DND-41 (cell line): ENCODE data around the gene ANO1.
"Not testable (repeated sequence)": the region's sequence is repeated elsewhere in the genome, so short reads cannot be mapped to it uniquely, and the experiment has no call there.

Source experiments
- EZH2 ChIP-seq: IDR thresholded peaks from 3 replicates; pipeline ENCODE4 v1.6.1; 2012; ENCODE audit warnings: borderline replicate concordance, low read depth, mild to moderate bottlenecking, moderate library complexity, low read length, inconsistent platforms; ENCODE audit not compliant: severe bottlenecking
- TF ChIP-seq, protein P1 (sequence below): IDR thresholded peaks from 2 replicates; pipeline ENCODE4 v1.5.1; 2012; ENCODE audit warnings: borderline replicate concordance, low read length, moderate library complexity, mild to moderate bottlenecking; ENCODE audit not compliant: poor library complexity, severe bottlenecking; ENCODE audit errors: extremely low read depth

DNA sequence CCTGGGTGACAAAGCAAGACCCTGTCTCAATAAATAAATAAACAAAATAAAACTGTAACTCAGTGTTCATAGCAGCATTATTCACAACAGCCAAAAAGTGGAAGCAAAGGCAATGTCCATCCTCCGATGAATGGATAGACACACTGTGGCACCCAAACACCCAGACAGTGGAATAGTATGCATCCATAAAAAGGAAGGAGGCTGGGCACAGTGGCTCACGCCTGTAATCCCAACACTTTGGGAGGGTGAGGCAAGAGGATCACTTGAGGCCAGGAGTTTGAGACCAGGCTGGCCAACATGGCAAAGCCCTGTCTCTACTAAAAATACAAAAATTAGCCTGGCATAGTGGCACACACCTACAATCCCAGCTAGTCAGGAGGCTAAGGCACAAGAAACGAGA lies 122.9 kb downstream of the ANO1 start:
- TF ChIP-seq, protein P1, sequence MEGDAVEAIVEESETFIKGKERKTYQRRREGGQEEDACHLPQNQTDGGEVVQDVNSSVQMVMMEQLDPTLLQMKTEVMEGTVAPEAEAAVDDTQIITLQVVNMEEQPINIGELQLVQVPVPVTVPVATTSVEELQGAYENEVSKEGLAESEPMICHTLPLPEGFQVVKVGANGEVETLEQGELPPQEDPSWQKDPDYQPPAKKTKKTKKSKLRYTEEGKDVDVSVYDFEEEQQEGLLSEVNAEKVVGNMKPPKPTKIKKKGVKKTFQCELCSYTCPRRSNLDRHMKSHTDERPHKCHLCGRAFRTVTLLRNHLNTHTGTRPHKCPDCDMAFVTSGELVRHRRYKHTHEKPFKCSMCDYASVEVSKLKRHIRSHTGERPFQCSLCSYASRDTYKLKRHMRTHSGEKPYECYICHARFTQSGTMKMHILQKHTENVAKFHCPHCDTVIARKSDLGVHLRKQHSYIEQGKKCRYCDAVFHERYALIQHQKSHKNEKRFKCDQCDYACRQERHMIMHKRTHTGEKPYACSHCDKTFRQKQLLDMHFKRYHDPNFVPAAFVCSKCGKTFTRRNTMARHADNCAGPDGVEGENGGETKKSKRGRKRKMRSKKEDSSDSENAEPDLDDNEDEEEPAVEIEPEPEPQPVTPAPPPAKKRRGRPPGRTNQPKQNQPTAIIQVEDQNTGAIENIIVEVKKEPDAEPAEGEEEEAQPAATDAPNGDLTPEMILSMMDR = not testable (repeated sequence)
- TF ChIP-seq EZH2 = not testable (repeated sequence)
